ENCODE results near the gene JAML.

DNA sequence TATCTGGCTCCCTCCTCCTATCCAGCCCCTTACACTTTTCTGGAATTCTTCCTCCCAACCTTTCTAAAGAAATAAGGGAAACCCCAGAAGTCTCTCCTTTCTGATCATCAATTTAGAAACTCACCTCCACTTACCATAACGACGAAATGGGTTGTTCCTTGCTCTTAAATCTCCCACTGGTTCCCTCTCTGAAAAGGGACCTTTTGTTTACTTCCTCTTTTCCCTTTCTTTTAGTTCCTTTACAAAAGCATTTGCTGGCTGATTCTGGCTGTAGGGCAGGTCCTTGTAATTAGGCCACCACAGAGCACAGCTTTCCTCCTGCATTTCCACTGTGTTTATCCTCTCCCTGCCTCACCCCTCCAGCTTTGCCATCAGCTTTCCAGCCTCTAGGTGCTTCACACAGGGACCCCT lies 12.0 kb downstream of the JAML start:
- no peak for TF ChIP-seq POLR2AphosphoS5 (IDR thresholded peaks at IDR 0.05)
- TF ChIP-seq, protein P1, sequence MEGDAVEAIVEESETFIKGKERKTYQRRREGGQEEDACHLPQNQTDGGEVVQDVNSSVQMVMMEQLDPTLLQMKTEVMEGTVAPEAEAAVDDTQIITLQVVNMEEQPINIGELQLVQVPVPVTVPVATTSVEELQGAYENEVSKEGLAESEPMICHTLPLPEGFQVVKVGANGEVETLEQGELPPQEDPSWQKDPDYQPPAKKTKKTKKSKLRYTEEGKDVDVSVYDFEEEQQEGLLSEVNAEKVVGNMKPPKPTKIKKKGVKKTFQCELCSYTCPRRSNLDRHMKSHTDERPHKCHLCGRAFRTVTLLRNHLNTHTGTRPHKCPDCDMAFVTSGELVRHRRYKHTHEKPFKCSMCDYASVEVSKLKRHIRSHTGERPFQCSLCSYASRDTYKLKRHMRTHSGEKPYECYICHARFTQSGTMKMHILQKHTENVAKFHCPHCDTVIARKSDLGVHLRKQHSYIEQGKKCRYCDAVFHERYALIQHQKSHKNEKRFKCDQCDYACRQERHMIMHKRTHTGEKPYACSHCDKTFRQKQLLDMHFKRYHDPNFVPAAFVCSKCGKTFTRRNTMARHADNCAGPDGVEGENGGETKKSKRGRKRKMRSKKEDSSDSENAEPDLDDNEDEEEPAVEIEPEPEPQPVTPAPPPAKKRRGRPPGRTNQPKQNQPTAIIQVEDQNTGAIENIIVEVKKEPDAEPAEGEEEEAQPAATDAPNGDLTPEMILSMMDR (IDR thresholded peaks at IDR 0.05) = no peak
- TF ChIP-seq POLR2A (IDR thresholded peaks at IDR 0.05; ENCODE audit: low read depth) = no peak

All from esophagus muscularis mucosa (tissue), 3 donors.